GM23338 (cell line): Measurements from ENCODE around the gene ZNF385B. TPM values are rescaled to one million over a fixed set of nuclear protein-coding genes. Genes with fewer than 3 reads are reported as not detected.

ENCODE experiments used
- ATAC-seq: fragments of 200-7000 bp; cut with Tn5 transposase; 3 replicates; pipeline ENCODE4 v1.9.1; 2020
- DNase-seq: peaks from one replicate; pipeline ENCODE4 v3.0.0-alpha.2; 2015; ENCODE audit warnings: low spot score
- H2AFZ ChIP-seq: fragments of 200-600 bp; sonication (generic); 2 replicates; pipeline ENCODE4 v1.8.0; 2016; ENCODE audit warnings: antibody characterized with exemption, mild to moderate bottlenecking, moderate library complexity
- H3F3A ChIP-seq: fragments of 200-600 bp; sonication (generic); replicated peaks from 2 replicates; pipeline ENCODE4 v1.8.0; 2017; ENCODE audit warnings: antibody characterized with exemption, mixed run types, low read depth
- H3K27ac ChIP-seq: fragments of 200-600 bp; sonication (generic); 2 replicates; pipeline ENCODE4 v1.6.1; 2016; ENCODE audit warnings: low read depth
- H3K27me3 ChIP-seq: fragments of 200-600 bp; sonication (generic); 2 replicates; pipeline ENCODE4 v1.8.0; 2016; ENCODE audit warnings: mild to moderate bottlenecking, mixed run types, moderate library complexity; ENCODE audit not compliant: insufficient read depth
- H3K36me3 ChIP-seq: fragments of 200-600 bp; sonication (generic); 2 replicates; pipeline ENCODE4 v1.8.0; 2016; ENCODE audit warnings: mild to moderate bottlenecking; ENCODE audit not compliant: insufficient read depth
- H3K4me1 ChIP-seq: fragments of 200-600 bp; sonication (generic); 2 replicates; pipeline ENCODE4 v1.8.0; 2016; ENCODE audit warnings: mild to moderate bottlenecking, moderate library complexity; ENCODE audit not compliant: insufficient read depth
- H3K4me2 ChIP-seq: fragments of 200-600 bp; sonication (generic); 2 replicates; pipeline ENCODE4 v1.7.1; 2017; ENCODE audit warnings: mixed run types
- H3K4me3 ChIP-seq: fragments of 200-600 bp; sonication (generic); 2 replicates; pipeline ENCODE4 v1.6.1; 2016; ENCODE audit warnings: mixed run types
- H3K79me2 ChIP-seq: fragments of 200-600 bp; sonication (generic); replicated peaks from 2 replicates; pipeline ENCODE4 v1.8.0; 2017; ENCODE audit warnings: mild to moderate bottlenecking; ENCODE audit not compliant: insufficient read depth
- H3K9me2 ChIP-seq: fragments of 200-600 bp; sonication (generic); 2 replicates; pipeline ENCODE4 v1.8.0; 2017; ENCODE audit not compliant: insufficient read depth
- H4K20me1 ChIP-seq: fragments of 200-600 bp; sonication (generic); replicated peaks from 2 replicates; pipeline ENCODE4 v1.8.0; 2017; ENCODE audit warnings: mild to moderate bottlenecking; ENCODE audit not compliant: insufficient read depth
- H3K27ac Mint-ChIP-seq: 2 replicates; pipeline ENCODE4 v1.8.0; 2020; ENCODE audit warnings: inconsistent platforms, mild to moderate bottlenecking, moderate library complexity, mixed read lengths
- H3K27me3 Mint-ChIP-seq: 3 replicates; pipeline ENCODE4 v1.8.0; 2022; ENCODE audit warnings: low read depth, mild to moderate bottlenecking, moderate library complexity, mixed read lengths, inconsistent platforms; ENCODE audit not compliant: insufficient read depth, poor library complexity
- H3K36me3 Mint-ChIP-seq: 3 replicates; pipeline ENCODE4 v1.8.0; 2021; ENCODE audit warnings: low read depth, mild to moderate bottlenecking, inconsistent platforms, moderate library complexity, mixed read lengths
- H3K4me1 Mint-ChIP-seq: 3 replicates; pipeline ENCODE4 v1.8.0; 2020; ENCODE audit warnings: mild to moderate bottlenecking, inconsistent platforms, mixed read lengths
- H3K4me3 Mint-ChIP-seq: 3 replicates; pipeline ENCODE4 v1.8.0; 2021; ENCODE audit warnings: moderate library complexity, mild to moderate bottlenecking, inconsistent platforms, mixed read lengths
- H3K9me3 Mint-ChIP-seq: 3 replicates; pipeline ENCODE4 v1.8.0; 2020; ENCODE audit warnings: moderate library complexity, mild to moderate bottlenecking, inconsistent platforms, mixed read lengths
- CREB1 ChIP-seq: fragments of 250-450 bp; sonication (Bioruptor Pico); IDR thresholded peaks from 2 replicates; pipeline ENCODE4 v1.5.0; 2020; ENCODE audit warnings: low read depth, mild to moderate bottlenecking, moderate library complexity
- CTCF ChIP-seq, 2 experiments: fragments of 200-600 bp in 1 of 2; sonication (generic) in 1 of 2; conservative IDR thresholded peaks; 2 replicates each; pipeline versions ENCODE4 v1.5.1 to v1.6.1; 2016 to 2017; ENCODE audit warnings: antibody characterized with exemption in 2 of 2, low read depth in 2 of 2, mild to moderate bottlenecking in 2 of 2, moderate library complexity in 1 of 2
- ETS1 ChIP-seq: IDR thresholded peaks from 2 replicates; pipeline ENCODE4 v1.6.1; 2016; ENCODE audit warnings: antibody characterized with exemption
- EZH2 ChIP-seq: fragments of 200-600 bp; sonication (generic); IDR thresholded peaks from one replicate; pipeline ENCODE4 v1.8.0; 2017; ENCODE audit warnings: antibody characterized with exemption, mild to moderate bottlenecking, low read depth; ENCODE audit not compliant: unreplicated experiment
- EZH2phosphoT487 ChIP-seq: fragments of 200-600 bp; sonication (generic); IDR thresholded peaks from one replicate; pipeline ENCODE4 v1.8.1; 2018; ENCODE audit warnings: antibody characterized with exemption; ENCODE audit not compliant: unreplicated experiment
- JUNB ChIP-seq: IDR thresholded peaks from one replicate; pipeline ENCODE4 v1.6.1; 2016; ENCODE audit warnings: antibody characterized with exemption; ENCODE audit not compliant: unreplicated experiment
- NANOG ChIP-seq: IDR thresholded peaks from 2 replicates; pipeline ENCODE4 v1.6.1; 2016; ENCODE audit warnings: antibody characterized with exemption, borderline replicate concordance
- POLR2AphosphoS5 ChIP-seq: IDR thresholded peaks from 2 replicates; pipeline ENCODE4 v1.6.1; 2016; ENCODE audit warnings: antibody characterized with exemption, low read depth
- REST ChIP-seq: IDR thresholded peaks from one replicate; pipeline ENCODE4 v1.6.1; 2018; ENCODE audit warnings: antibody characterized with exemption; ENCODE audit not compliant: unreplicated experiment
- STAT1 ChIP-seq: IDR thresholded peaks from one replicate; pipeline ENCODE4 v1.6.1; 2016; ENCODE audit warnings: antibody characterized with exemption; ENCODE audit not compliant: unreplicated experiment
- ZNF114 ChIP-seq: fragments of 250-450 bp; sonication (Bioruptor Pico); IDR thresholded peaks from 2 replicates; pipeline ENCODE4 v1.5.0; 2020; ENCODE audit warnings: mild to moderate bottlenecking, moderate library complexity
- ZNF331 ChIP-seq: fragments of 250-450 bp; sonication (Bioruptor Pico); IDR thresholded peaks from 2 replicates; pipeline ENCODE4 v1.5.0; 2020; ENCODE audit warnings: low read depth, mild to moderate bottlenecking, moderate library complexity
- polyA plus RNA-seq: library from polyadenylated mRNA; unstranded; fragments of >200 nt; fragmentation: Nextera tagmentation; extraction: Ambion mirVana; gene quantifications from 2 replicates; pipeline ENCODE4 v1.2.1, GENCODE V29; 2016
- total RNA-seq: library from RNA; depleted of rRNA; stranded (reverse); fragments of >200 nt; shearing (Covaris generic); gene quantifications from 2 replicates; pipeline ENCODE4 v1.2.3, GENCODE V29; 2014

Gene ZNF385B
- total and polyA plus RNA-seq, 2 experiments from 2014 or later = 1.5 to 4.6 TPM

- TF ChIP-seq REST = no peak
- no peak for TF ChIP-seq EZH2phosphoT487
- no peak for TF ChIP-seq STAT1
- no peak for TF ChIP-seq ZNF114 (CRISPR knock-in tag)
- TF ChIP-seq CREB1 (CRISPR knock-in tag) = no peak
- no peak for TF ChIP-seq POLR2AphosphoS5
- TF ChIP-seq EZH2 = no peak
- TF ChIP-seq JUNB = no peak
Observed at GRCh38 chr2:179571721-179572120, 289.7 kb downstream of the ZNF385B start (continued).

GRCh38 chr2:179571252-179571651 lies 290.2 kb downstream of the ZNF385B start:
- Mint-ChIP-seq H3K27me3 (no peaks in the 10 kb centered on the region), H3K27ac (no peak overlapping the region), H3K4me1 (peaks cover 11% of the 10 kb centered on the region), H3K36me3 (no peaks in the 10 kb centered on the region), H3K9me3 (no peaks in the 10 kb centered on the region), H3K4me3 (no peak overlapping the region)
- no peak for ATAC-seq
- Histone ChIP-seq H3K9me2 (peaks cover 8% of the 10 kb centered on the region; the same call in 1 of the 2 replicates), H3K36me3 (no peaks in the 10 kb centered on the region), H4K20me1 (no peaks in the 10 kb centered on the region), H3K79me2 (no peaks in the 10 kb centered on the region), H2AFZ (no peak overlapping the region), H3K4me1 (no peaks in the 10 kb centered on the region), H3F3A (no peaks in the 10 kb centered on the region), H3K4me2 (no peak overlapping the region), H3K27me3 (no peaks in the 10 kb centered on the region), H3K27ac (no peak overlapping the region), H3K4me3 (no peak overlapping the region)
- DNase-seq = no peak
- TF ChIP-seq EZH2 = no peak
- TF ChIP-seq JUNB = no peak
- no peak for TF ChIP-seq NANOG
- no peak for TF ChIP-seq CTCF (conservative IDR thresholded peaks at IDR 0.05; ENCODE audit: low read depth in 2 of 2)
- TF ChIP-seq ZNF331 = no peak
- TF ChIP-seq POLR2AphosphoS5 = no peak
- no peak for TF ChIP-seq ZNF114 (CRISPR knock-in tag)
- no peak for TF ChIP-seq REST
- no peak for TF ChIP-seq ETS1
